Stomach smooth muscle (tissue), 2 donors: ENCODE measurements around the gene SLC22A23.

Experiments
- H3K27ac ChIP-seq: one replicate; pipeline ENCODE4 v1.7.0; 2013; ENCODE audit warnings: mild to moderate bottlenecking, low read length, inconsistent platforms
- H3K27me3 ChIP-seq, 2 donors: one replicate each; pipeline ENCODE4 v1.7.0; 2013; ENCODE audit warnings: low read length in 2 of 2; ENCODE audit not compliant: insufficient read depth in 2 of 2, control insufficient read depth in 1 of 2
- H3K36me3 ChIP-seq, 2 donors: one replicate each; pipeline ENCODE4 v1.7.0; 2013; ENCODE audit warnings: low read length in 2 of 2; ENCODE audit not compliant: control insufficient read depth in 2 of 2, insufficient read depth in 2 of 2
- H3K4me1 ChIP-seq: one replicate; pipeline ENCODE4 v1.7.0; 2013; ENCODE audit warnings: low read length; ENCODE audit not compliant: control insufficient read depth, insufficient read depth
- H3K4me3 ChIP-seq, 2 donors: one replicate each; pipeline ENCODE4 v1.7.0; 2013; ENCODE audit warnings: low read length in 2 of 2
- H3K9ac ChIP-seq, 2 donors: one replicate each; pipeline ENCODE4 v1.7.0; 2013; ENCODE audit warnings: low read length in 2 of 2, mild to moderate bottlenecking in 1 of 2
- H3K9me3 ChIP-seq, 2 donors: one replicate each; pipeline ENCODE4 v1.7.0; 2013; ENCODE audit warnings: low read length in 2 of 2; ENCODE audit not compliant: control insufficient read depth in 2 of 2
- donor health status: healthy.
- donor health status: Pancreatic carcinoma.

Gene SLC22A23

DNA sequence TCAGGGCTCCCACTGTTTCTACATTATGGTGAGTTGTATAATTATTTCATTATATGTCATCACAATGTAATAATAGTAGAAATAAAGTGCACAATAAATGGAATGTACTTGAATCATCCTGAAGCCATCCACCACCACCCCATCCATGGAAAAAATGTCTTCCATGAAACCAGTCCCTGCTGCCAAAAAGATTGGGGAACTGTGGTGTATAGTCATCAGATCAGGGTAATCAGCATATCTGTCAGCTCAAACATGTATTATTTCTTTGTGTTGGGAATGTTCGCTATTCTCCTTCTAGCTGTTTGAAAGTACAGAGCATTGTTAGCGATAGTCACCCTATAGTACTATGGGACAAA is 33.8 kb upstream of the SLC22A23 start:
- no peaks in the 10 kb centered on the region for H3K36me3 ChIP-seq
- no peak overlapping the region for H3K9ac ChIP-seq
- no peak overlapping the region for H3K27ac ChIP-seq
- H3K27me3 ChIP-seq: peaks cover 0 to 2% of the 10 kb centered on the region in 2 donors
- no peak overlapping the region for H3K4me3 ChIP-seq
- H3K4me1 ChIP-seq: no peaks in the 10 kb centered on the region
- H3K9me3 ChIP-seq: no peaks in the 10 kb centered on the region

- Histone ChIP-seq H3K9ac (no peak overlapping the region), H3K36me3 (no peaks in the 10 kb centered on the region)
Observed at GRCh38 chr6:3489961-3490624, 33.2 kb upstream of the SLC22A23 start.

GRCh38 chr6:3489027-3489757 is 32.3 kb upstream of the SLC22A23 start:
- H3K4me1 ChIP-seq: no peaks in the 10 kb centered on the region
- no peak overlapping the region for H3K27ac ChIP-seq
- H3K4me3 ChIP-seq: no peak overlapping the region
- no peak overlapping the region for H3K9ac ChIP-seq
- no peaks in the 10 kb centered on the region for H3K9me3 ChIP-seq
- peaks cover 0 to 2% of the 10 kb centered on the region in 2 donors for H3K27me3 ChIP-seq
- no peaks in the 10 kb centered on the region for H3K36me3 ChIP-seq

More at GRCh38 chr6:3489961-3490624, 33.2 kb upstream of the SLC22A23 start:
- Histone ChIP-seq H3K4me1 (no peaks in the 10 kb centered on the region), H3K9me3 (no peaks in the 10 kb centered on the region), H3K27me3 (peaks cover 0 to 2% of the 10 kb centered on the region in 2 donors), H3K27ac (no peak overlapping the region), H3K4me3 (no peak overlapping the region)

DNA sequence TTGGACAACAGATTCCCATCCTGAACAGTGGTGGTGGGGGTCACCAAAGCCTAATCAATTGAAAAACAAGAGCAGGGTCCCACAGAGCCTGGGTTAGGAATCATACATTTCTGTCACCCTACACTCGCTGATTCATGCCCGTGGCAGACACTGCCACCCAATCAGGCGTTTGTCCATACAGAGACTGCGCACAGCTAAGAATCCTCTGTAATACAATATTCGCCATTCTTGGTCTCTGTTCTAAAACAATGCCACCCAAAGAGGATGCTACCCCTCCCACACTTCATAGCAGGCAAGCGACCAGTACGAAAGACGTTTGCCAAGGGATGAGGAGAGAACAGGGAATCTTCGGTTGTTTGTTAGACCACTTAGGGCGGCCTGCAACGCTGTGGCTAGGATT is 28.1 kb upstream of the SLC22A23 start:
- Histone ChIP-seq H3K9ac (no peak overlapping the region), H3K27ac (no peak overlapping the region), H3K9me3 (peaks cover 0 to 3% of the 10 kb centered on the region in 2 donors), H3K4me1 (no peaks in the 10 kb centered on the region), H3K36me3 (no peaks in the 10 kb centered on the region), H3K4me3 (no peak overlapping the region), H3K27me3 (peaks cover 0 to 7% of the 10 kb centered on the region in 2 donors)

- Histone ChIP-seq H3K27ac (no peak overlapping the region), H3K4me3 (no peak overlapping the region), H3K9ac (no peak overlapping the region), H3K36me3 (no peaks in the 10 kb centered on the region), H3K9me3 (peaks cover 0 to 6% of the 10 kb centered on the region in 2 donors), H3K27me3 (peaks cover 0 to 7% of the 10 kb centered on the region in 2 donors), H3K4me1 (no peaks in the 10 kb centered on the region)
Observed at GRCh38 chr6:3484192-3484591, 27.3 kb upstream of the SLC22A23 start.

DNA sequence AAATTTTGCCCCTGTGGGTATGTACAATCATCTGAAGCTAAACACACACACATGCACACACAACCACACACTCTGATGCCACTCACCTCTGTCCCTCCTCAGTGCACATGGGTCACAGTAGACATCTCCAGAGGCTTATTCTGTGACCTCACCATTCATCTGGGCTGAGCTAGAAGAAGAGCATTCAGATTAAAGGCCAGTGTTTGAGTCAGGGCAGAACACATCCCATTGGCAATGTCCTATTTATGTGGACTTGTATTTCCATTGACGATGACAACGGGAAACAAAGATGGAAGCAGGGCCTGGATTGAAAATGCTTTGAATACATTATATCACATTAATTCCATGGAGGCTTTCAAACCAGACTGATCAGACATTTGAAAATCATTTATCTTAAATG is 26.8 kb upstream of the SLC22A23 start:
- no peaks in the 10 kb centered on the region for H3K36me3 ChIP-seq
- H3K9ac ChIP-seq: no peak overlapping the region
- peaks cover 0 to 7% of the 10 kb centered on the region in 2 donors for H3K27me3 ChIP-seq
- H3K27ac ChIP-seq: no peak overlapping the region
- H3K4me1 ChIP-seq: no peaks in the 10 kb centered on the region
- H3K4me3 ChIP-seq: no peak overlapping the region
- peaks cover 0 to 6% of the 10 kb centered on the region in 2 donors for H3K9me3 ChIP-seq

GRCh38 chr6:3482869-3483268 is 26.0 kb upstream of the SLC22A23 start:
- Histone ChIP-seq H3K27ac (no peak overlapping the region), H3K9ac (no peak overlapping the region), H3K27me3 (peaks cover 0 to 7% of the 10 kb centered on the region in 2 donors), H3K9me3 (peaks cover 0 to 6% of the 10 kb centered on the region in 2 donors), H3K36me3 (no peaks in the 10 kb centered on the region), H3K4me3 (no peak overlapping the region), H3K4me1 (no peaks in the 10 kb centered on the region)

DNA sequence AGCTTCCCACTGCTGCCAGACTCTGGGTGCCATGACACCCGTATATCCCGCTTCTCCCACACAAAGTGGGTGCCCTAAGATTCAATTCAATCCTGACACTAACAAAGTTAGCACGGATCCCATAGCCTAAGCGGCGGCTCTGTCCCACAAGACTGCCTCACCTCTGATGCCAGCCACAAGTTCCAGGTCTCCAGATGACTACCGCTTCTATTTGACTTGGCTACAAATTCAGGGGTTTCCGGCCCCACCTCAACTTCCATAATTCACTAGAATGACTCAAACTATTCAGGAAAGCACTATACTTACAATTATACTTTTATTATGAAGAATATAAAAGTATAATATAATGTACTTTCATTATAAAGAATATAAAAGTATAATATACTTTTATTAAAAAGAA is 24.8 kb upstream of the SLC22A23 start:
- Histone ChIP-seq H3K9me3 (peaks cover 0 to 6% of the 10 kb centered on the region in 2 donors), H3K27ac (no peak overlapping the region), H3K36me3 (no peaks in the 10 kb centered on the region), H3K4me3 (no peak overlapping the region), H3K27me3 (peaks cover 0 to 7% of the 10 kb centered on the region in 2 donors), H3K9ac (no peak overlapping the region), H3K4me1 (no peaks in the 10 kb centered on the region)

DNA sequence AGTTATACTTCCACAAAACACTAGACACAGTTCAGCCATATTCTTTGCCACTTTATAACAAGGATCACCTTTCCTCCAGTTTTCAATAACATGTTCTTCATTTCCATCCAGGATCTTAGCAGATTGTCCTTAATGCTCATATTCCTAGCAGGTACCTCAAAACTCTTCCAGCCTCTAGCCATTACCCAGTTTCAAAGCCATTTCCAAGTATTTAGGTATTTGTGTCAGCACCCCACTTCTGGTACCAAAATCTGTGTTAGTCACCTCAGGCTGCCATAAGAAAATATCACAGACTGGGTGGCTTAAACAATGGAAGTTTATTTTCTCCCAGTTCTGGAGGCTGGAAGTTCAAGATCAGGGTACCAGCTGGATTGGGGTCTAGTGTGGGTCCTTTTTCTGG is 23.2 kb upstream of the SLC22A23 start:
- Histone ChIP-seq H3K9me3 (peaks cover 0 to 6% of the 10 kb centered on the region in 2 donors), H3K4me1 (no peaks in the 10 kb centered on the region), H3K36me3 (no peaks in the 10 kb centered on the region), H3K27ac (no peak overlapping the region), H3K4me3 (no peak overlapping the region), H3K27me3 (peaks cover 0 to 7% of the 10 kb centered on the region in 2 donors), H3K9ac (no peak overlapping the region)

- H3K4me1 ChIP-seq: no peaks in the 10 kb centered on the region
- H3K9me3 ChIP-seq: no peaks in the 10 kb centered on the region
- no peak overlapping the region for H3K4me3 ChIP-seq
- H3K27ac ChIP-seq: no peak overlapping the region
- no peak overlapping the region for H3K9ac ChIP-seq
- no peaks in the 10 kb centered on the region for H3K36me3 ChIP-seq
- H3K27me3 ChIP-seq: no peaks in the 10 kb centered on the region
Observed at GRCh38 chr6:3473773-3474172, 16.9 kb upstream of the SLC22A23 start.

DNA sequence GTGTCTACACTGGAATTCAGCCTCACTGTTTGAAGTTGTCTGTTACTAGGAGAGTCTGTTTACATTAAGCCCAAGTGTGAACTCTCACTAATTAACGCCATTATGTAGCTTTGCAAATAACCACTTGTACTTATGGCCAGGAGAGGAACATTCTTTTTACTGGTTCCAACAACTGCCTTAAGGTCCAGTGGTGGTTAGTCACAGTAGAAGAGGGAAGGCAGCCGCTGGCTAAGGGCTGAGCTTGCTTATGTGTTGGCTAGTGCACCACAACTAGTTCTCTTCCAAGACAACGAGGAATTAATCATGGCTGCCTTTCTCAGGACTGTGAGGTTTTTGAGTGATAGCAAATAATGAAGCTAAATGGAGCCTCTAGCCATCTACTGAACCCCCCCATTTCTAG is 14.9 kb upstream of the SLC22A23 start:
- Histone ChIP-seq H3K27ac (no peak overlapping the region), H3K4me1 (no peaks in the 10 kb centered on the region), H3K9me3 (no peaks in the 10 kb centered on the region), H3K9ac (no peak overlapping the region), H3K36me3 (no peaks in the 10 kb centered on the region), H3K27me3 (no peaks in the 10 kb centered on the region), H3K4me3 (no peak overlapping the region)
